Neutrophil (primary cell): Measurements from ENCODE around the gene CCDC7.

ENCODE experiments used
- H3K27ac ChIP-seq: fragments of 200-600 bp; sonication (generic); 2 replicates; pipeline ENCODE4 v1.5.1; 2016; ENCODE audit warnings: mild to moderate bottlenecking, moderate library complexity
- H3K27me3 ChIP-seq: fragments of 200-600 bp; sonication (generic); 2 replicates; pipeline ENCODE4 v1.6.0; 2016; ENCODE audit warnings: mild to moderate bottlenecking
- H3K36me3 ChIP-seq: fragments of 200-600 bp; sonication (generic); 2 replicates; pipeline ENCODE4 v1.5.1; 2017
- H3K4me1 ChIP-seq, 2 experiments: fragments of 200-600 bp in 1 of 2; sonication (generic) in 1 of 2; 1 replicate in 1 of 2; 2 replicates in 1 of 2; pipeline versions ENCODE4 v1.5.1 to v1.6.1; 2013 to 2016; ENCODE audit warnings: low read depth in 1 of 2, low read length in 1 of 2, mild to moderate bottlenecking in 1 of 2, moderate library complexity in 1 of 2; ENCODE audit not compliant: control insufficient read depth in 1 of 2, insufficient read depth in 1 of 2
- H3K4me3 ChIP-seq, 2 experiments: fragments of 200-600 bp in 1 of 2; sonication (generic) in 1 of 2; 1 replicate in 1 of 2; 2 replicates in 1 of 2; pipeline ENCODE4 v1.5.1; 2013 to 2016; ENCODE audit warnings: low read depth in 1 of 2, low read length in 1 of 2, mild to moderate bottlenecking in 1 of 2, moderate library complexity in 1 of 2
- H3K9me3 ChIP-seq: fragments of 200-600 bp; sonication (generic); 2 replicates; pipeline ENCODE4 v1.5.1; 2016
- CTCF ChIP-seq: fragments of 200-600 bp; sonication (generic); IDR thresholded peaks from 2 replicates; pipeline ENCODE4 v1.5.1; 2016; ENCODE audit warnings: antibody characterized with exemption

CCDC7 gene

GRCh38 chr10:32426186-32426585, 19.8 kb upstream of the CCDC7 start:
- Histone ChIP-seq H3K9me3 (no peaks in the 10 kb centered on the region), H3K27me3 (no peaks in the 10 kb centered on the region), H3K4me3 (no peak overlapping the region), H3K36me3 (no peaks in the 10 kb centered on the region), H3K4me1 (no peaks in the 10 kb centered on the region), H3K27ac (no peak overlapping the region)
- no peak for TF ChIP-seq CTCF

- TF ChIP-seq CTCF, result no peak
- H3K4me1 ChIP-seq, result no peaks in the 10 kb centered on the region
Measured at GRCh38 chr10:32433542-32433941, 12.4 kb upstream of the CCDC7 start.

GRCh38 chr10:32436215-32436614, 9.7 kb upstream of the CCDC7 start:
- H3K4me1 ChIP-seq, result no peaks in the 10 kb centered on the region

More at GRCh38 chr10:32433542-32433941, 12.4 kb upstream of the CCDC7 start:
- Histone ChIP-seq H3K27ac (no peak overlapping the region), H3K36me3 (no peaks in the 10 kb centered on the region), H3K27me3 (peaks cover 16% of the 10 kb centered on the region), H3K9me3 (no peaks in the 10 kb centered on the region), H3K4me3 (no peak overlapping the region)

GRCh38 chr10:32437334-32437733, 8.6 kb upstream of the CCDC7 start:
- TF ChIP-seq CTCF, result no peak

More at GRCh38 chr10:32436215-32436614, 9.7 kb upstream of the CCDC7 start:
- Histone ChIP-seq H3K36me3 (no peaks in the 10 kb centered on the region), H3K9me3 (no peaks in the 10 kb centered on the region), H3K4me3 (no peak overlapping the region), H3K27ac (no peak overlapping the region), H3K27me3 (peaks cover 38% of the 10 kb centered on the region)
- no peak for TF ChIP-seq CTCF

GRCh38 chr10:32445036-32445435, 904 bp upstream of the CCDC7 start:
- TF ChIP-seq CTCF, result no peak
- Histone ChIP-seq H3K27me3 (peaks cover 32% of the 10 kb centered on the region), H3K36me3 (no peaks in the 10 kb centered on the region), H3K9me3 (no peaks in the 10 kb centered on the region), H3K4me3 (peak overlapping the region in 1 of 2 experiments; percentile 70), H3K27ac (peak overlapping the region; percentile 84), H3K4me1 (peaks cover 9 to 19% of the 10 kb centered on the region in 2 experiments)

More at GRCh38 chr10:32437334-32437733, 8.6 kb upstream of the CCDC7 start:
- Histone ChIP-seq H3K9me3 (no peaks in the 10 kb centered on the region), H3K36me3 (no peaks in the 10 kb centered on the region), H3K4me1 (no peaks in the 10 kb centered on the region), H3K27ac (no peak overlapping the region), H3K27me3 (peaks cover 49% of the 10 kb centered on the region), H3K4me3 (no peak overlapping the region)
